ENCODE results near the gene ADAMTS2. TPM values are rescaled to one million over a fixed set of nuclear protein-coding genes. Genes with fewer than 3 reads are reported as not detected.

Gene ADAMTS2
- total RNA-seq, 3 donors from 2014 or later (not counting 1 experiment from before 2014, with no cell fraction given), result 0.28 TPM; not detected in 2

DNA sequence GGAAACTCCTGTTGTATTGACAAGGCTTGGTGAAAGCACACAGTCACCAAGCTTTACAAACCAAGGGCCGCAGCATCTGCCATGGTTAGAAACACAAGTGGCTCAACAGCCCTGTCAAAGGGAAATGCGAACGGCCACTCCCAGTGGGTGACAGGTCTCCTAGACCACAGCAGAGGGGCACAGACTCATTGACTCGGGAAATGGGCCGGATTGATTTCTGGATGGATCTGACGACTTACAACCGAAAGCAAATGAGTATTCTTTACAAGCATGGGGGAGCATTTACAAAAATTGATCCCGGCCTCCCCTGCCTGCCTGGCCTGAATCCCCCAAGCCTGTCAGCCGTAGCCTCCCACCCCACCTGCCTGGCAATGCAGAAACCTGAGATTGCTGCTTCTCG, 48.2 kb downstream of the ADAMTS2 start:
- H3K4me1 ChIP-seq (ENCODE audit: control insufficient read depth, insufficient read depth, low read length), result no peaks in the 10 kb centered on the region
- H3K9me3 ChIP-seq (ENCODE audit: control insufficient read depth, insufficient read depth, low read length), result no peaks in the 10 kb centered on the region
- intact Hi-C loops (cut with micrococcal nuclease), result no loop called here
- Mint-ChIP-seq H3K4me3 (no peak overlapping the region), H3K9me3 (no peaks in the 10 kb centered on the region), H3K27me3 (ENCODE audit: low read depth in 2 of 2) (no peaks in the 10 kb centered on the region), H3K36me3 (no peaks in the 10 kb centered on the region), H3K27ac (no peak overlapping the region), H3K4me1 (no peaks in the 10 kb centered on the region)
- no peaks in the 10 kb centered on the region for H3K27me3 ChIP-seq (ENCODE audit: control insufficient read depth, insufficient read depth, low read length)
- H3K27ac ChIP-seq (ENCODE audit: low read length), result no peak overlapping the region
- H3K4me3 ChIP-seq (ENCODE audit: low read length), result no peak overlapping the region
- H3K36me3 ChIP-seq (ENCODE audit: control insufficient read depth, insufficient read depth, low read length), result no peaks in the 10 kb centered on the region
- WGBS (ENCODE audit: insufficient coverage), result 89% methylated on average over 10 of the region's 10 CpGs
- DNase-seq (no peak), ATAC-seq (no peak)
- TF ChIP-seq CTCF (IDR thresholded peaks at IDR 0.05), result no peak

DNA sequence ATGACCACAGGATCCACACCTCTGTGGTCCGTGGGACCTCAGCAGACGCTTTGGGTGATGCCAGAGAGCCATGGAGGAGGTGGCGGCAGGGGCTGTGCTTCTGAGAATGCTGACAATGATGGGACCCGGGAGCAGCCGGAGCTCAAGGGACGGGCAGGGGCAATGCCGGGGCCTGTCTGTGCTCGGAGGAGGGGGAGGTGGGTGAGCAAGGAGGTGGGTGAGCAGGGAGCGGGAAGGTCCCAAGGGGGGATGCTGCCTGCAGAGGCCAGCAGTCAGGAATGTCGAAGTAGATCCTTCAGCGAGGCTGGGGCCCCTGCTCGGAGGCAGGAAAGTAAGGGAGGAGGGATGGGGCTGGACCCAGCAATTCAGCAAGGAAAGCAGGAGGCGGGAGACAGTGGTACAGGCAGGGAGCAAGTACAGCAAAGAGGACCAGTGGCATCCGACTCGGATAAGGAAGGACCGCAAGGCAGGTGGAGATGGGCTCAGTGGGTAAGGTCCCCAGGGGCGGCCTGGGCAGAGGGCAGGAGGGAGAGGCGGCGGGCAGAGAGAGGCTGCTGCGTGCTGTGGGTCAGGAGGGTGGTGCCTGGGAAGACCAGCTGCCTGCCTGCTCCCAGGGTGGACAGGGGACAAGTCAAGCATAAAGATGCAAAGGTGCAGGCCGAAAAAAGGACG, 49.0 kb downstream of the ADAMTS2 start:
- no peak overlapping the region for H3K27ac ChIP-seq (ENCODE audit: low read length)
- ATAC-seq (no peak), DNase-seq (no peak)
- no peaks in the 10 kb centered on the region for H3K4me1 ChIP-seq (ENCODE audit: control insufficient read depth, insufficient read depth, low read length)
- no peak overlapping the region for H3K4me3 ChIP-seq (ENCODE audit: low read length)
- intact Hi-C loops (cut with micrococcal nuclease), result no loop called here
- no peaks in the 10 kb centered on the region for H3K36me3 ChIP-seq (ENCODE audit: control insufficient read depth, insufficient read depth, low read length)
- Mint-ChIP-seq H3K27me3 (ENCODE audit: low read depth in 2 of 2) (no peaks in the 10 kb centered on the region), H3K9me3 (no peaks in the 10 kb centered on the region), H3K4me3 (no peak overlapping the region), H3K4me1 (no peaks in the 10 kb centered on the region), H3K27ac (no peak overlapping the region), H3K36me3 (no peaks in the 10 kb centered on the region)
- H3K27me3 ChIP-seq (ENCODE audit: control insufficient read depth, insufficient read depth, low read length), result no peaks in the 10 kb centered on the region
- no peak for TF ChIP-seq CTCF (IDR thresholded peaks at IDR 0.05)
- H3K9me3 ChIP-seq (ENCODE audit: control insufficient read depth, insufficient read depth, low read length), result no peaks in the 10 kb centered on the region
- WGBS (ENCODE audit: insufficient coverage), result 91% methylated on average over 22 of the region's 22 CpGs

GRCh38 chr5:179295778-179296149, 49.5 kb downstream of the ADAMTS2 start:
- no peak for TF ChIP-seq CTCF (IDR thresholded peaks at IDR 0.05)
- Mint-ChIP-seq H3K27ac (no peak overlapping the region), H3K27me3 (ENCODE audit: low read depth in 2 of 2) (no peaks in the 10 kb centered on the region), H3K4me1 (no peaks in the 10 kb centered on the region), H3K36me3 (no peaks in the 10 kb centered on the region), H3K4me3 (no peak overlapping the region), H3K9me3 (no peaks in the 10 kb centered on the region)
- ATAC-seq (no peak), DNase-seq (no peak)
- intact Hi-C loops (cut with micrococcal nuclease), result no loop called here
- Histone ChIP-seq H3K36me3 (ENCODE audit: control insufficient read depth, insufficient read depth, low read length) (no peaks in the 10 kb centered on the region), H3K4me1 (ENCODE audit: control insufficient read depth, insufficient read depth, low read length) (no peaks in the 10 kb centered on the region), H3K27ac (ENCODE audit: low read length) (no peak overlapping the region), H3K27me3 (ENCODE audit: control insufficient read depth, insufficient read depth, low read length) (no peaks in the 10 kb centered on the region), H3K4me3 (ENCODE audit: low read length) (no peak overlapping the region), H3K9me3 (ENCODE audit: control insufficient read depth, insufficient read depth, low read length) (no peaks in the 10 kb centered on the region)
- 76% methylated on average over 10 of the region's 10 CpGs for WGBS (ENCODE audit: insufficient coverage)

All from natural killer cell (primary cell).